ENCODE measurements around the gene PGGHG.
"Not testable (repeated sequence)": the region's sequence is repeated elsewhere in the genome, so short reads cannot be mapped to it uniquely, and the experiment has no call there.

Gene PGGHG

GRCh38 chr11:285021-285893 is 3.7 kb upstream of the PGGHG start:
- DNase-seq (ENCODE audit: low read depth, low spot score), result no peak

DNA sequence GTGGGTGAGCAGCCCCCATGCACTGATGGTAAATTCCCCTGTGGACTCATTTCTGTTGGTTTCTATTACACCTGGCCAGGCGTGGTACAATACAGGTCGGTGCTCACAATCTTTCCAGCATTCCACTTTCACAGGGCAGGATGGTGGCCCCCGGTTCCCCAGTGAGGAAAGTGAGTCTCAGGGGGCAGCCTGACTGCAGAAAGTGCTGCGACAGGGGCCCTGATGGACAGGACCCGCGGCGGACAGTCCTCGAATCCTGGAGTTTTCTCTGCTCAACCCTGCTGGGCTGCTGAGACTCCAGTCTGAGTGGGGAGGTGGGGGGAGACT is 3.1 kb upstream of the PGGHG start:
- DNase-seq (ENCODE audit: low read depth, low spot score), result no peak

- DNase-seq (ENCODE audit: low read depth, low spot score), result not testable (repeated sequence)
Observed at GRCh38 chr11:286977-287820, 1.7 kb upstream of the PGGHG start.

DNA sequence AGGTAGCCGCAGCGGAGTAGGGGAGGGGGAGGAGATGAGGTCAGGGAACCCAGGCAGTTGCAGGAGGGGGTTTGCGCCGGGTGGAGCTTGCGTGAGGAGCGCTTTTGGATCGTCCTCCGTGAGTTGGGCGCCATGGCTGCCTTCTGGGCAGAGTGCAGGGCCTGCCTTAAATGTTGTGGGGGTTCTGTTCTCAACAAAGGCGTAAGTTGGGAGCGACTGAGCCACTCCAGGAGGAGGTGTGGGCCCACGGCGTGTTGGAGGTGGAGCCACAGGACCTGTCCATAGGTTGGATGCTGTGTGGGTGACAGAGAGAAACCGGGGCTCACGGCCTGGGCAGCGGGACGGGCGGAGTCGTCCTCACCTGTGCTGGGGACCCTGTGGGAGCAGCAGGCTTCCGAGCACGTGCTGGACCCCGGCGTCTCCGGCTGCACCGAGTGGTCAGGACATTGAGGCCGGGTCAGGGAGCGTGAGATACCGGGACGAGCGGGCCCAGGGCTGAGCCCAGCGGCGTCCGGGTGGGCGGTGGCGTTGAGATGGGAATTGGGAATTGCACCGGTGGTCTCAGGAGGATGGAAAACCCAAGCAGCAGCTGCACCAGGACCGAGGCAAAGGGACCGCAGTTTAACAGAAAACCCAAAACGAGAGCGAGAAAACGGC is 977 bp upstream of the PGGHG start:
- DNase-seq (ENCODE audit: low read depth, low spot score), result no peak

DNA sequence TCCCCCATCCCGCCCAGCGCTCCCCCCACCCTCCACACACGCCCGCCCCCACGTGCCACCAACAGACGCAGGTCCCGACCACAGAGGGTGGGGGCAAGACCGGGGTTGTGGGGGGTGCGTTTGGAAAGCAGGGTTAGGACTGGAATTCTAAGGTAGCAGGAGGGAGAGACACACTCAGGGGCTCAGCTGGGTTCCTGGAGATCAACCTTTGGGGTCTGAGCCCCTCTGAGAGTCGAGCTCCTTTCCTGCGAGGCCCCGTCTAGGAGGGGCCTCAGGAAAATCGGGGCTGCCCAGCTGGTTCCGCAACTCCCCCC is 429 bp downstream of the PGGHG start:
- no peak for DNase-seq (ENCODE audit: low read depth, low spot score)

- DNase-seq (ENCODE audit: low read depth, low spot score), result no peak
Observed at GRCh38 chr11:289712-290620, 1.0 kb downstream of the PGGHG start.

GRCh38 chr11:290621-291231 is 1.8 kb downstream of the PGGHG start:
- DNase-seq (ENCODE audit: low read depth, low spot score), result no peak

DNA sequence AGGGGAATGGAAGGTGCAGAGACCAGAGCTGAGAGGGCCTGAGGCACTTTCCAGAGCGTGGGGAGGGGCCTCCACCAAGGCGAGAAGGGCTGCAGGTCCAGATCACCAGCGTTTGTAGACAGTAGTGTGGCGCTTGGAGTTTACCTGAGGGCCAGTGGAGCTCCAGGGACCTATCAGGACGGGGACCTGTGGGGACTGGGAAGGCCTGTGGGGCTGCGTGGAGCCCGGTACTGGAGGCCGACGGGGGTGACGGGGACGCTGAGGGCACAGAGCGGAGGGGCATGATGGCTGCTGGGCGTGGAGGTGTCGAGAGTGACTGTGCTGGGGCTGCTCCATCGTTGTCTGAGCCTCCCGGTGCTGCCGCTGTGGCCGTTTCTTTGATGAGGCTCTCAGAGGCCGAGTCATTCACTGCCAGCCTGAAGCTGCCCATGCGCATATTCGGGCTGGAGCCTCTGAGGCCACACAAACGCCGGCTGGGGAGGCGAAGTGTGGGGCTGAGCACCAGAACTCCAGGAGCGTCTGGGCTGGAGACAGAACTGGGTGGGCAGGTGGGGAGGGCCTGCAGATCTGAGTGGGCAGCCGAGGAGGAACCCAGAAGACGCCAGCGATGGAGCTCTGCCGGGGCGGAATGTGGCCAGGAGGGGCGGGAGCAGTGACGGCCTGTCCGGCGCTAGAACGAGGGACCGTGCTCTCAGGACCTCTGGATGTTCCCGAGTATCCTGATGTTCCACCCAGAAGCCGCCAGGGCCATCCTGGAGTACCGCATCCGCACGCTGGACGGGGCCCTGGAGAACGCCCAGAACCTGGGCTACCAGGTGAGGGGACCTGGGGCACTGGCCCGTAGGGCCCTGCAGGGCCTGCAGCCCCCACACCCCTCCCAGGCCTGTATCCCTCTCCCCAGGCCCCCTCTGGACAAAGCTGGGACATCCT is 2.6 kb downstream of the PGGHG start:
- DNase-seq (ENCODE audit: low read depth, low spot score), result no peak

GRCh38 chr11:292211-293121 is 3.5 kb downstream of the PGGHG start:
- DNase-seq (ENCODE audit: low read depth, low spot score), result no peak

- no peak for DNase-seq (ENCODE audit: low read depth, low spot score)
Observed at GRCh38 chr11:293271-293851, 4.4 kb downstream of the PGGHG start.

DNA sequence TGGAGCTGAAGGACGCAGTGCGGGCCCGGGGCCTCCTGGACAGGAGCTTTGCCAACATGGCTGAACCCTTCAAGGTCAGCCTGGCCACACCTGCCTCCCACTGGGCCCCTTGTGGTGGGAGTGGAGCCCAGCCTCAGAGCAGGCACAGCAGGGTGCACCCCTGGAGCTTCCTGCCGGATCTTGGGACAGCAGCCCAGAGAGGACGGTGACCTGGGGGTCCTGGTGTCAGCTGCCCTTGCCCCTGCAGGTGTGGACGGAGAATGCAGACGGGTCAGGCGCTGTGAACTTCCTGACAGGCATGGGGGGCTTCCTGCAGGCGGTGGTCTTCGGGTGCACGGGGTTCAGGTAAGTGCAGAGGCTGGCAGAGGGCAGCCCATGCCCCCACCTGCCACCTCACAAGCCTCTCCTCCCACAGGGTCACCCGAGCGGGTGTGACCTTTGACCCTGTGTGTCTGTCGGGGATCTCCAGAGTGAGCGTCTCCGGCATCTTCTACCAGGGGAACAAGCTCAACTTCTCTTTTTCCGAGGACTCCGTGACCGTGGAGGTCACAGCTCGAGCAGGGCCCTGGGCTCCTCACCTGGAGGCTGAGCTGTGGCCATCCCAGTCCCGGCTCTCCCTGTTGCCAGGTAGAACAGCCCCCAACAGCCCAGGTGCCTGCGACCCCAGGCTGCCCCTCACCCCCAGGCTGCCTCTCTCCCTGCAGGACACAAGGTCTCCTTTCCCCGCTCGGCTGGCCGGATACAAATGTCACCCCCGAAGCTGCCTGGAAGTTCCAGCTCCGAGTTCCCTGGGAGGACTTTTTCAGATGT is 5.1 kb downstream of the PGGHG start:
- no peak for DNase-seq (ENCODE audit: low read depth, low spot score)

- DNase-seq (ENCODE audit: low read depth, low spot score), result no peak
Observed at GRCh38 chr11:294780-295179, 5.9 kb downstream of the PGGHG start.

GRCh38 chr11:295351-296170 is 6.6 kb downstream of the PGGHG start:
- DNase-seq (ENCODE audit: low read depth, low spot score), result no peak

GRCh38 chr11:296171-297050 is 7.5 kb downstream of the PGGHG start:
- DNase-seq (ENCODE audit: low read depth, low spot score), result no peak

GRCh38 chr11:297051-297585 is 8.2 kb downstream of the PGGHG start:
- DNase-seq (ENCODE audit: low read depth, low spot score), result no peak
